Progenitor cell of endocrine pancreas (in vitro differentiated cells): Measurements from ENCODE around the gene OLFM1. TPM values are rescaled to one million over a fixed set of nuclear protein-coding genes. Genes with fewer than 3 reads are reported as not detected.

Source experiments
- DNase-seq: peaks from one replicate; pipeline ENCODE4 v3.0.0; 2021; ENCODE audit warnings: low spot score; ENCODE audit not compliant: unreplicated experiment
- H3K27ac Mint-ChIP-seq: 2 replicates; pipeline ENCODE4 v1.8.0; 2021; ENCODE audit warnings: mild to moderate bottlenecking, moderate library complexity, mixed read lengths
- H3K27me3 Mint-ChIP-seq: 2 replicates; pipeline ENCODE4 v1.8.0; 2021; ENCODE audit warnings: mixed read lengths
- H3K36me3 Mint-ChIP-seq: 2 replicates; pipeline ENCODE4 v1.8.0; 2022; ENCODE audit warnings: mixed read lengths; ENCODE audit not compliant: insufficient read depth
- H3K4me1 Mint-ChIP-seq: 2 replicates; pipeline ENCODE4 v1.8.0; 2021; ENCODE audit warnings: low read depth, mixed read lengths
- H3K4me3 Mint-ChIP-seq: 2 replicates; pipeline ENCODE4 v1.8.0; 2021; ENCODE audit warnings: low read depth, mild to moderate bottlenecking, moderate library complexity, mixed read lengths
- H3K9me3 Mint-ChIP-seq: 2 replicates; pipeline ENCODE4 v1.8.0; 2021; ENCODE audit warnings: low read depth, mixed read lengths
- total RNA-seq: library from RNA; stranded (reverse); gene quantifications from 2 replicates; pipeline ENCODE4 v1.2.1, GENCODE V29; 2021
- TF ChIP-seq, protein P1 (sequence below): fragments of 200-600 bp; sonication (generic); IDR thresholded peaks from one replicate; pipeline ENCODE4 v1.5.0; 2021; ENCODE audit warnings: antibody characterized with exemption, mild to moderate bottlenecking; ENCODE audit not compliant: unreplicated experiment

OLFM1 gene
- total RNA-seq, 1 donor from 2014 or later = 1.7 TPM

DNA sequence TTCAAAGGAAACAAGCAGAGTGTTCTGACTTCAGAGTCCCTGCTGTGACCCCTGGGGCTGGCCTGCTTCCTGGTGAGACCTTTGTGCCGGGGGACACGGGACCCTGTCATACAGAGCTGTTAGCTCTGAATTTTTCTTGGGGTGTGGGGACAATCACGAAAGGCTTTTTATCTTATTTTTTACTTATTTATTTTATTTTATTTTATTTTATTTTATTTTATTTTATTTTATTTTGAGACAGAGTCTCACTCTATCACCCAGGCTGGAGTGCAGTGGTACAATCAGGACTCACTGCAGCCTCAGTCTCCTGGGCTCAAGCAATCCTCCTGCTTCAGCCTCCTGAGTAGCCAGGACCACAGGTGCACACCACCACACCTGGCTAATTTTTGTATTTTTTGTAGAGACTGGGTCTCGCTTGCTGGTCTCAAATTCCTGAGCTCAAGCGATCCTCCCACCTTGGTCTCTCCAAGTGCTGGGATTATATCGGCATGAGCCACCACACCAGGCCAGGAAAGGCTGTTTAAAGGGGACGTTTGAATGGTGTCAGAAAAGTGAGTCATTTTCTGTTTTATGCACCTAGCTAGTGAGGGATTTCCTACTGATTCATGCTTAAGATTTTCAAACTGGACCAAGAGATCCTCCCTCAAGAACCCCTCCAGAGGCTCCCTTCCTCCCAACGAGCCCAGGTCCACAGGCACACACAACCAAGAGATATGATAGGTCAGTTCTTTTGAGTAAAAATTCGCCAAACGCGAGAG is 75.7 kb downstream of the OLFM1 start:
- Mint-ChIP-seq H3K9me3 (no peaks in the 10 kb centered on the region), H3K27me3 (peaks cover 63% of the 10 kb centered on the region), H3K36me3 (no peaks in the 10 kb centered on the region), H3K27ac (no peak overlapping the region), H3K4me1 (peaks cover 2% of the 10 kb centered on the region), H3K4me3 (no peak overlapping the region)
- DNase-seq = no peak
- TF ChIP-seq, protein P1, sequence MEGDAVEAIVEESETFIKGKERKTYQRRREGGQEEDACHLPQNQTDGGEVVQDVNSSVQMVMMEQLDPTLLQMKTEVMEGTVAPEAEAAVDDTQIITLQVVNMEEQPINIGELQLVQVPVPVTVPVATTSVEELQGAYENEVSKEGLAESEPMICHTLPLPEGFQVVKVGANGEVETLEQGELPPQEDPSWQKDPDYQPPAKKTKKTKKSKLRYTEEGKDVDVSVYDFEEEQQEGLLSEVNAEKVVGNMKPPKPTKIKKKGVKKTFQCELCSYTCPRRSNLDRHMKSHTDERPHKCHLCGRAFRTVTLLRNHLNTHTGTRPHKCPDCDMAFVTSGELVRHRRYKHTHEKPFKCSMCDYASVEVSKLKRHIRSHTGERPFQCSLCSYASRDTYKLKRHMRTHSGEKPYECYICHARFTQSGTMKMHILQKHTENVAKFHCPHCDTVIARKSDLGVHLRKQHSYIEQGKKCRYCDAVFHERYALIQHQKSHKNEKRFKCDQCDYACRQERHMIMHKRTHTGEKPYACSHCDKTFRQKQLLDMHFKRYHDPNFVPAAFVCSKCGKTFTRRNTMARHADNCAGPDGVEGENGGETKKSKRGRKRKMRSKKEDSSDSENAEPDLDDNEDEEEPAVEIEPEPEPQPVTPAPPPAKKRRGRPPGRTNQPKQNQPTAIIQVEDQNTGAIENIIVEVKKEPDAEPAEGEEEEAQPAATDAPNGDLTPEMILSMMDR = no peak

DNA sequence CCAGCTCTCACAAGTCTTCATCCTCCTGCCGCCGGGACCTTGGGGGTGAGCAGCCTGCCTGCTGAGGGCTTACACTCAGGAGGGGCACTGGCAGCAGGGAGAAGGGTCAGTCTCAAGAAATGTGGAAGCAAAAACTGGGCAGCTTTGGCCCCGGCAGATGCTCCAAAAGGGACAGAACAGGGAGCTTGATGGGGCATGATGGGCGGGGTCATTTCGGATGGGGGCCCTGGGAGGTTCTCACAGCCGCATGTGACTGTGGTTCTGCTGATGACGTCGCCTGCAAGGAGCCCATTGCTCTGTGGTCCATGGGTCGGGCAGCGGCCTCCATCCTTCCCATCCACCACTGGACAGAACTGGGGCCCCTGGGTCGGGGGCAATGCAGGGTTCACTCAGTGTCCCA is 76.6 kb downstream of the OLFM1 start:
- no peak for DNase-seq
- TF ChIP-seq, protein P1 = no peak
- H3K36me3 Mint-ChIP-seq = no peaks in the 10 kb centered on the region
- H3K27me3 Mint-ChIP-seq = peaks cover 65% of the 10 kb centered on the region
- peaks cover 5% of the 10 kb centered on the region for H3K4me1 Mint-ChIP-seq
- no peaks in the 10 kb centered on the region for H3K9me3 Mint-ChIP-seq
- H3K4me3 Mint-ChIP-seq = no peak overlapping the region
- no peak overlapping the region for H3K27ac Mint-ChIP-seq

DNA sequence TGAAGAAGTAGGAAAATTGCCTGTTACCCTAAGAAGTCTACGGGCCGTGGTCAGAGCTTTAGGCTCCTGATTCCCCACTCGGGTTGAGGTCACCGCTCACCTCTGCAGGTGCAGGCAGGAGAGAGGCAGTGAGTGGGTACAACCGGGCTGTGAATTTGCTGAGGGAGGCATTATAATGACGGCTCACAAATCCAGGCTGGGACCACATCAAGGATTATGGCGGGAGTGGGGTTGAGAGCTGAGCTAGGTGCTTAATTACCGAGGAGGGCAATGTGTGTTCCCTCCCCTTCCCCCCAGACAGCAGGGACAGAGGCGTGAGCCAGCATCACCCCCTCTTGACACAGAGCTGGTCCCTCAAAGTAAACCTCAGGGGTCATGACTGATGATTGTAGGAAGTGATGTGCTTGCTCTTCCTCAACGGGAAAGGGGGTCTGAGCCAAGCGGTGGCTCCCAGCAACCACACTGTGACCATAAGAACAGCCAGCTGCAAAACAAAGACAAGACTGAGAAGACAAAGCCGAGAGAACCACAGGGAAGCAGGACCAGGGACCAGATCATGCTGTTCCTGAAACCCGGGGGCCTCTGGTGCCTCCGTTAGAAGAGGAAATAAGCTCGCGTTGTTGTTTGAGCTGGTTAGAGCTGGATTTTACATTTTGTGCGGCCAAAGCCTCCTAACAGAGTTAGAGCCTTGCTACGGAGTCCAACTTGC is 77.7 kb downstream of the OLFM1 start:
- no peaks in the 10 kb centered on the region for H3K36me3 Mint-ChIP-seq
- H3K27me3 Mint-ChIP-seq = peaks cover 66% of the 10 kb centered on the region
- no peak overlapping the region for H3K27ac Mint-ChIP-seq
- peaks cover 5% of the 10 kb centered on the region for H3K4me1 Mint-ChIP-seq
- H3K9me3 Mint-ChIP-seq = no peaks in the 10 kb centered on the region
- no peak for DNase-seq
- TF ChIP-seq, protein P1 = no peak
- H3K4me3 Mint-ChIP-seq = no peak overlapping the region

DNA sequence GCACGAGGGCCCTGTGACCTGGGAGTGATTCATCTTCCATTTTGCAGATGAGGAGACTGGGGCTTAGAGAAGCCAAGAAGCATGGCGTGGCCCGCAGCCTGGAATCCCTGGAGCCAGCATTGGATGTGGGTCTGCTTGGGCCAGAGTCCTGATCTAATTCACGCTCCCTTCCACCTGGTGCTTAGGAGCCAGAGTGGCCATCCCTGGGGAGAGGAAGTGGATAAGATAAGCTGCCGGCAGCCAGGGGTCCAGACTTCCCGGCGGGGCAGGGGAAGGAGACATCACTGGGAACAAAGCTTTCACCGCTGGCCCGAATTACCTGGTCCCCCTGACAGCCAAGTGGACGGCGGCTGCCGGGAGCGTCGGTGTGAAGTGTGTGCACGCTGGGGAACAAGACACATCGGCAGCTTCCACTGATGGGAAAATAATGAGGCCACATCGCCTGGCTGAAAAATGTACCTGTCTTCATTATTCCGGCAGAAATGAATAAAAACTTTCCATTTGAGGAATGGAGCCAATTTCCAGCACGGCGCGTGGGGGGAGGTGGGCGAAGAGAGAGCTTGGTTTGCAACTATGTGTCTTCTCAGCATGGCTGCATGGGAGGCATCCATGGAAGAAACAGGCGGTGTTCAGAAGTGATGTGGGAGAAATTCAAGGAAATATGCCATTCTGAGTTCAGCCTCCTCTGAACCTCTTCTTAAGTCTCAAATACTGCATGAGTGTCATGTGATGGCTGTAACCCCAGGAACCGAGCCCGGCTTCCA is 78.5 kb downstream of the OLFM1 start:
- Mint-ChIP-seq H3K27ac (no peak overlapping the region), H3K4me1 (peaks cover 5% of the 10 kb centered on the region), H3K9me3 (no peaks in the 10 kb centered on the region), H3K4me3 (no peak overlapping the region), H3K27me3 (peaks cover 61% of the 10 kb centered on the region), H3K36me3 (no peaks in the 10 kb centered on the region)
- no peak for DNase-seq
- TF ChIP-seq, protein P1 = no peak

DNA sequence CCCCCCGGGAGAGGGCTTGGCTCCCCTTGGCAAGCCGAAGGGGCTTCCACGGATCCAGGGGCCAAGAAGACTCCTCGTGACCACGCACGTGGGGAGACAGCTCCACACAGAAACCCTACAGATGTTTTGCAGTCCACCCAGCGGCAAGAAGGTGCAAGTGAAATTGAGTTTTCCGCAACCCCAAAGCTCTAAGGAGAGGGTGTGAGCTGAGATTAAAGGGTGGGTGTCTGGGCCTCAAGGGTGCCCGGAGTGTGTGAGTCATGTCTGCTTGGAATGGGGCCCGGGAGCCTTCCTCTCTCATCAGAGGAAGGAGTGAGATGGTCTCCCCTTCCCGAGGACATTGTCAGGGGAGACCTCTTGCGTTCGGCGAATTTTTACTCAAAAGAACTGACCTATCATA is 79.1 kb downstream of the OLFM1 start:
- Mint-ChIP-seq H3K4me1 (peaks cover 5% of the 10 kb centered on the region), H3K4me3 (no peak overlapping the region), H3K27ac (no peak overlapping the region), H3K9me3 (no peaks in the 10 kb centered on the region), H3K27me3 (peaks cover 58% of the 10 kb centered on the region), H3K36me3 (no peaks in the 10 kb centered on the region)
- no peak for DNase-seq
- TF ChIP-seq, protein P1 = no peak
